Choroid plexus epithelial cell (primary cell): ENCODE data around the gene KMT2E.
"Not testable (repeated sequence)": the region's sequence is repeated elsewhere in the genome, so short reads cannot be mapped to it uniquely, and the experiment has no call there.

Experiments used
- DNase-seq: peaks from one replicate; pipeline ENCODE4 v3.0.0-alpha.2; 2010; ENCODE audit warnings: low read depth
- H3K4me3 ChIP-seq: 2 replicates; pipeline ENCODE4 v1.5.1; 2011; ENCODE audit warnings: low read depth, mild to moderate bottlenecking, control low read depth, low read length, moderate library complexity
- CTCF ChIP-seq: conservative IDR thresholded peaks from 2 replicates; pipeline ENCODE4 v1.5.1; 2011; ENCODE audit warnings: low read depth, mild to moderate bottlenecking, control low read depth, inconsistent platforms, low read length, moderate library complexity

The KMT2E gene

GRCh38 chr7:105021352-105021751 lies 7.3 kb downstream of the KMT2E start:
- H3K4me3 ChIP-seq, result no peak overlapping the region
- no peak for DNase-seq
- TF ChIP-seq CTCF, result no peak

GRCh38 chr7:105021967-105022366 lies 8.0 kb downstream of the KMT2E start:
- DNase-seq, result no peak
- no peak overlapping the region for H3K4me3 ChIP-seq
- no peak for TF ChIP-seq CTCF

GRCh38 chr7:105022458-105022857 lies 8.5 kb downstream of the KMT2E start:
- TF ChIP-seq CTCF, result no peak
- DNase-seq, result no peak
- no peak overlapping the region for H3K4me3 ChIP-seq

GRCh38 chr7:105024734-105025133 lies 10.7 kb downstream of the KMT2E start:
- no peak for TF ChIP-seq CTCF
- no peak overlapping the region for H3K4me3 ChIP-seq
- DNase-seq, result peak; percentile 62

GRCh38 chr7:105026750-105027149 lies 12.7 kb downstream of the KMT2E start:
- TF ChIP-seq CTCF, result no peak
- H3K4me3 ChIP-seq, result no peak overlapping the region
- no peak for DNase-seq

GRCh38 chr7:105027176-105027853 lies 13.3 kb downstream of the KMT2E start:
- DNase-seq, result no peak
- H3K4me3 ChIP-seq, result no peak overlapping the region
- TF ChIP-seq CTCF, result no peak

GRCh38 chr7:105028004-105028403 lies 14.0 kb downstream of the KMT2E start:
- no peak overlapping the region for H3K4me3 ChIP-seq
- no peak for TF ChIP-seq CTCF
- no peak for DNase-seq

GRCh38 chr7:105028941-105029340 lies 14.9 kb downstream of the KMT2E start:
- not testable (repeated sequence) for DNase-seq, H3K4me3 ChIP-seq
